DOHH2 (cell line): ENCODE results near the gene SLC9C2.

Experiments used
- CTCF ChIP-seq: fragments of 200-600 bp; sonication (generic); IDR thresholded peaks from one replicate; pipeline ENCODE4 v1.5.1; 2014; ENCODE audit warnings: antibody characterized with exemption, mild to moderate bottlenecking, low read depth, low read length; ENCODE audit not compliant: poor library complexity, severe bottlenecking
- EZH2phosphoT487 ChIP-seq: fragments of 200-600 bp; sonication (generic); IDR thresholded peaks from 2 replicates; pipeline ENCODE4 v1.6.1; 2017; ENCODE audit warnings: borderline replicate concordance, mild to moderate bottlenecking, antibody characterized with exemption, low read length, moderate library complexity, mixed read lengths

- TF ChIP-seq CTCF = no peak
- no peak for TF ChIP-seq EZH2phosphoT487
Observed at GRCh38 chr1:173504268-173504667, 98.6 kb downstream of the SLC9C2 start.
